HCT116 (cell line): ENCODE data around the gene ZNF469. TPM values are rescaled to one million over a fixed set of nuclear protein-coding genes. Genes with fewer than 3 reads are reported as not detected.

Experiments
- ATAC-seq: fragments of 200-7000 bp; cut with Tn5 transposase; 2 replicates; pipeline ENCODE4 v1.9.1; 2020; ENCODE audit warnings: mild to moderate bottlenecking, moderate library complexity
- BruUV-seq: library from RNA; stranded (reverse); fragments of 400-500 nt; replicated peaks from 2 replicates; lab custom pipeline; 2021; lab: Mats Ljungman, UMichigan
- CTCF ChIA-PET: fragments of 300-600 bp; sonication (Branson Sonifier 250); formaldehyde crosslinking; loops from one replicate; lab custom pipeline; 2021; ENCODE audit warnings: antibody characterized with exemption; lab: Charles Lee
- POLR2A ChIA-PET: fragments of 300-600, 350-600 bp; sonication (Branson Sonifier 250); formaldehyde crosslinking; loops from one replicate; lab custom pipeline; 2021; ENCODE audit warnings: antibody characterized with exemption; lab: Charles Lee
- RAD21 ChIA-PET, 2 experiments: fragments of 300-600 bp; sonication (Branson Sonifier 250); formaldehyde crosslinking; loops; one replicate each; lab custom pipeline; 2023; ENCODE audit warnings: low total read pairs in 2 of 2; ENCODE audit not compliant: uncharacterized antibody in 2 of 2, unreplicated experiment in 2 of 2, low non-redundant PET in 1 of 2; lab: Charles Lee
- DNase-seq: peaks from one replicate; pipeline ENCODE4 v3.0.0-alpha.2; 2010; ENCODE audit warnings: low read depth, low spot score
- H2AFZ ChIP-seq: fragments of 200-600 bp; shearing (Covaris generic), sonication (generic); 2 replicates; pipeline ENCODE4 v1.6.1; 2017; ENCODE audit warnings: low read depth, mixed run types, mixed read lengths, antibody characterized with exemption, low read length; ENCODE audit not compliant: poor library complexity, severe bottlenecking
- H3K27ac ChIP-seq: 2 replicates; pipeline ENCODE4 v1.5.1; 2012; ENCODE audit warnings: low read depth, low read length
- H3K27me3 ChIP-seq: fragments of 200-600 bp; sonication (generic); 2 replicates; pipeline ENCODE4 v1.6.1; 2016; ENCODE audit warnings: mixed run types, low read length, mixed read lengths; ENCODE audit not compliant: insufficient read depth
- H3K36me3 ChIP-seq, 2 experiments: fragments of 200-500 bp in 1 of 2; fragments of 200-600 bp in 1 of 2; sonication (Bioruptor generic) in 1 of 2; sonication (generic) in 1 of 2; 2 replicates each; pipeline versions ENCODE4 v1.5.1 to v1.6.1; 2014 to 2016; ENCODE audit warnings: low read length in 2 of 2, inconsistent platforms in 1 of 2, mixed read lengths in 1 of 2, mixed run types in 1 of 2; ENCODE audit not compliant: insufficient read depth in 2 of 2, control insufficient read depth in 1 of 2
- H3K4me1 ChIP-seq, 2 experiments: fragments of 200-600 bp in 1 of 2; sonication (generic) in 1 of 2; 2 replicates each; pipeline versions ENCODE4 v1.5.1 to v1.6.1; 2012 to 2017; ENCODE audit warnings: low read length in 2 of 2, inconsistent platforms in 1 of 2, mild to moderate bottlenecking in 1 of 2, mixed read lengths in 1 of 2, mixed run types in 1 of 2, moderate library complexity in 1 of 2; ENCODE audit not compliant: insufficient read depth in 2 of 2, control insufficient read depth in 1 of 2
- H3K4me2 ChIP-seq: fragments of 200-600 bp; sonication (generic); 2 replicates; pipeline ENCODE4 v1.6.1; 2017; ENCODE audit warnings: mixed run types, low read length, mixed read lengths
- H3K4me3 ChIP-seq, 2 experiments: fragments of 200-600 bp in 1 of 2; sonication (generic) in 1 of 2; replicated peaks in 1 of 2; 2 replicates each; pipeline ENCODE4 v1.5.1; 2011 to 2016; ENCODE audit warnings: low read length in 2 of 2, control low read depth in 1 of 2, low read depth in 1 of 2, mild to moderate bottlenecking in 1 of 2, mixed read lengths in 1 of 2, mixed run types in 1 of 2
- H3K79me2 ChIP-seq: fragments of 200-600 bp; sonication (generic); 2 replicates; pipeline ENCODE4 v1.6.1; 2017; ENCODE audit warnings: mild to moderate bottlenecking, mixed run types, low read length, moderate library complexity, mixed read lengths; ENCODE audit not compliant: insufficient read depth
- H3K9ac ChIP-seq: fragments of 200-600 bp; sonication (generic); 2 replicates; pipeline ENCODE4 v1.6.1; 2016; ENCODE audit warnings: low read length, mixed read lengths
- H3K9me2 ChIP-seq: fragments of 200-600 bp; sonication (generic), shearing (Covaris generic); 2 replicates; pipeline ENCODE4 v1.6.1; 2017; ENCODE audit warnings: mixed run types, mild to moderate bottlenecking, moderate library complexity; ENCODE audit not compliant: insufficient read depth
- H3K9me3 ChIP-seq, 2 experiments: fragments of 200-500 bp in 1 of 2; fragments of 200-600 bp in 1 of 2; sonication (Bioruptor generic) in 1 of 2; sonication (generic) in 1 of 2; 2 replicates each; pipeline ENCODE4 v1.6.1; 2014 to 2017; ENCODE audit warnings: low read length in 2 of 2, mixed read lengths in 2 of 2, inconsistent platforms in 1 of 2, low read depth in 1 of 2, mild to moderate bottlenecking in 1 of 2, mixed run types in 1 of 2, moderate library complexity in 1 of 2; ENCODE audit not compliant: control insufficient read depth in 1 of 2, insufficient read depth in 1 of 2
- H4K20me1 ChIP-seq: fragments of 200-600 bp; sonication (generic), shearing (Covaris generic); 2 replicates; pipeline ENCODE4 v1.6.1; 2017; ENCODE audit warnings: mixed run types, mild to moderate bottlenecking, moderate library complexity; ENCODE audit not compliant: insufficient read depth
- ATF3 ChIP-seq: IDR thresholded peaks from 2 replicates; pipeline ENCODE4 v1.6.1; 2012
- CEBPB ChIP-seq: IDR thresholded peaks from 2 replicates; pipeline ENCODE4 v1.6.1; 2012; ENCODE audit warnings: low read depth
- CTCF ChIP-seq, 3 experiments: fragments of 200-600 bp in 1 of 3; sonication (generic) in 1 of 3; IDR thresholded peaks in 2 of 3; conservative IDR thresholded peaks in 1 of 3; 2 replicates each; pipeline ENCODE4 v1.5.1; 2012 to 2017; ENCODE audit warnings: low read depth in 2 of 3, low read length in 2 of 3, antibody characterized with exemption in 1 of 3, borderline replicate concordance in 1 of 3, control low read depth in 1 of 3, mild to moderate bottlenecking in 1 of 3, mixed read lengths in 1 of 3, mixed run types in 1 of 3, moderate library complexity in 1 of 3; ENCODE audit not compliant: insufficient read depth in 1 of 3
- EGR1 ChIP-seq: IDR thresholded peaks from 2 replicates; pipeline ENCODE4 v1.6.1; 2012; ENCODE audit warnings: low read depth
- EZH2 ChIP-seq: fragments of 200-600 bp; sonication (generic); IDR thresholded peaks from 2 replicates; pipeline ENCODE4 v1.6.1; 2017; ENCODE audit warnings: antibody characterized with exemption, mixed run types
- FOSL1 ChIP-seq: IDR thresholded peaks from 2 replicates; pipeline ENCODE4 v1.6.1; 2012; ENCODE audit warnings: low read depth
- JUND ChIP-seq: IDR thresholded peaks from 2 replicates; pipeline ENCODE4 v1.6.1; 2012
- MAX ChIP-seq: IDR thresholded peaks from 2 replicates; pipeline ENCODE4 v1.6.1; 2012
- POLR2A ChIP-seq: IDR thresholded peaks from 2 replicates; pipeline ENCODE4 v1.7.0; 2011; ENCODE audit warnings: borderline replicate concordance; ENCODE audit not compliant: insufficient read depth, insufficient read length; ENCODE audit errors: extremely low read depth
- POLR2AphosphoS5 ChIP-seq: IDR thresholded peaks from 2 replicates; pipeline ENCODE4 v1.6.1; 2011; ENCODE audit warnings: mild to moderate bottlenecking, low read depth, low read length, moderate library complexity
- RAD21 ChIP-seq: IDR thresholded peaks from 2 replicates; pipeline ENCODE4 v1.6.1; 2012; ENCODE audit warnings: low read depth, mild to moderate bottlenecking
- REST ChIP-seq: IDR thresholded peaks from 2 replicates; pipeline ENCODE4 v1.6.1; 2012; ENCODE audit warnings: low read depth
- SP1 ChIP-seq: IDR thresholded peaks from 2 replicates; pipeline ENCODE4 v1.6.1; 2012; ENCODE audit warnings: low read depth
- SRF ChIP-seq: IDR thresholded peaks from 2 replicates; pipeline ENCODE4 v1.6.1; 2012; ENCODE audit warnings: low read depth
- TCF7L2 ChIP-seq: IDR thresholded peaks from 2 replicates; pipeline ENCODE4 v1.7.0; 2011; ENCODE audit warnings: borderline replicate concordance, inconsistent platforms; ENCODE audit not compliant: insufficient read depth, insufficient read length; ENCODE audit errors: extremely low read depth
- YY1 ChIP-seq: IDR thresholded peaks from 2 replicates; pipeline ENCODE4 v1.6.1; 2011; ENCODE audit warnings: low read length, low read depth, moderate library complexity, mild to moderate bottlenecking; ENCODE audit not compliant: insufficient replicate concordance; ENCODE audit errors: extremely low read depth
- ZFX ChIP-seq: fragments of 450-650 bp; IDR thresholded peaks from 2 replicates; pipeline ENCODE4 v1.6.1; 2017
- ZNF274 ChIP-seq: fragments of 200-500 bp; sonication (Bioruptor generic); IDR thresholded peaks from 2 replicates; pipeline ENCODE4 v1.6.1; 2014; ENCODE audit warnings: mild to moderate bottlenecking, low read depth, low read length, inconsistent platforms
- intact Hi-C: fragments of 100-400 bp; cut with micrococcal nuclease; formaldehyde crosslinking; loops from 2 replicates; pipeline ENCODE4 v1.10.0; 2022
- total RNA-seq: library from RNA; stranded (reverse); gene quantifications from one replicate; pipeline ENCODE4 v1.2.1, GENCODE V29; 2021; ENCODE audit not compliant: unreplicated experiment

Gene ZNF469
- total RNA-seq, 1 experiment from 2014 or later: 5.9 TPM

GRCh38 chr16:88365244-88365865, 17.4 kb upstream of the ZNF469 start:
- Histone ChIP-seq H3K27me3 (peaks cover 24% of the 10 kb centered on the region; the same call in 1 of the 2 replicates), H3K9ac (no peak overlapping the region), H3K4me3 (no peak overlapping the region), H3K4me1 (no peaks in the 10 kb centered on the region), H3K9me3 (no peaks in the 10 kb centered on the region), H3K4me2 (no peak overlapping the region), H3K27ac (no peak overlapping the region), H3K36me3 (no peaks in the 10 kb centered on the region), H3K79me2 (no peaks in the 10 kb centered on the region), H4K20me1 (no peaks in the 10 kb centered on the region), H3K9me2 (no peaks in the 10 kb centered on the region), H2AFZ (no peak overlapping the region)
- POLR2A ChIA-PET: no interaction called here
- ATAC-seq (peak; percentile 59), DNase-seq (no peak)
- RAD21 ChIA-PET: no interaction called here
- intact Hi-C loops: no loop called here
- CTCF ChIA-PET: no interaction called here
- BruUV-seq: no TSS peak
- TF ChIP-seq SP1: no peak
- TF ChIP-seq MAX: no peak
- no peak for TF ChIP-seq CTCF (IDR thresholded peaks at IDR 0.05 in 2 of 3, conservative IDR thresholded peaks at IDR 0.05 in 1 of 3; ENCODE audit: borderline replicate concordance in 1 of 3, insufficient read depth in 1 of 3, low read depth in 2 of 3, low read length in 2 of 3)
- no peak for TF ChIP-seq SRF
- TF ChIP-seq FOSL1: no peak
- TF ChIP-seq POLR2A: no peak
- TF ChIP-seq TCF7L2: no peak
- no peak for TF ChIP-seq EZH2
- no peak for TF ChIP-seq RAD21
- no peak for TF ChIP-seq JUND
- no peak for TF ChIP-seq YY1
- TF ChIP-seq ATF3: no peak
- no peak for TF ChIP-seq ZNF274
- no peak for TF ChIP-seq POLR2AphosphoS5
- no peak for TF ChIP-seq CEBPB
- no peak for TF ChIP-seq ZFX
- no peak for TF ChIP-seq REST
- no peak for TF ChIP-seq EGR1
